ENCODE data around the gene KANK4.

Gene KANK4

GRCh38 chr1:62318756-62319544, at the start of gene KANK4:
TSS of gene KANK4 (minus strand) at chr1:62319434. CDS start at chr1:62281564, 37,870 bp downstream.
- no peak for DNase-seq (ENCODE audit: low read depth)

- DNase-seq (ENCODE audit: low read depth) = no peak
These were observed 49.8 kb upstream of the KANK4 start for GRCh38 chr1:62368989-62369388.

- no peak for DNase-seq (ENCODE audit: low read depth)
These were observed 47.8 kb upstream of the KANK4 start for GRCh38 chr1:62367005-62367557.

GRCh38 chr1:62364721-62365120, 45.5 kb upstream of the KANK4 start:
- no peak for DNase-seq (ENCODE audit: low read depth)

GRCh38 chr1:62362926-62363325, 43.7 kb upstream of the KANK4 start:
- no peak for DNase-seq (ENCODE audit: low read depth)

GRCh38 chr1:62362061-62362917, 43.1 kb upstream of the KANK4 start:
- DNase-seq (ENCODE audit: low read depth) = no peak

GRCh38 chr1:62361431-62361830, 42.2 kb upstream of the KANK4 start:
- no peak for DNase-seq (ENCODE audit: low read depth)

- DNase-seq (ENCODE audit: low read depth) = no peak
These were observed 39.6 kb upstream of the KANK4 start for GRCh38 chr1:62358665-62359373.

- no peak for DNase-seq (ENCODE audit: low read depth)
These were observed 38.7 kb upstream of the KANK4 start for GRCh38 chr1:62357916-62358315.

- no peak for DNase-seq (ENCODE audit: low read depth)
These were observed 37.1 kb upstream of the KANK4 start for GRCh38 chr1:62356257-62356835.

GRCh38 chr1:62355095-62355494, 35.9 kb upstream of the KANK4 start:
- no peak for DNase-seq (ENCODE audit: low read depth)

GRCh38 chr1:62353853-62354252, 34.6 kb upstream of the KANK4 start:
- DNase-seq (ENCODE audit: low read depth) = no peak

- no peak for DNase-seq (ENCODE audit: low read depth)
These were observed 33.2 kb upstream of the KANK4 start for GRCh38 chr1:62352387-62352786.

- no peak for DNase-seq (ENCODE audit: low read depth)
These were observed 30.4 kb upstream of the KANK4 start for GRCh38 chr1:62349470-62350233.

- DNase-seq (ENCODE audit: low read depth) = no peak
These were observed 27.7 kb upstream of the KANK4 start for GRCh38 chr1:62346886-62347285.

GRCh38 chr1:62343911-62344310, 24.7 kb upstream of the KANK4 start:
- no peak for DNase-seq (ENCODE audit: low read depth)

GRCh38 chr1:62342270-62342669, 23.0 kb upstream of the KANK4 start:
- no peak for DNase-seq (ENCODE audit: low read depth)

GRCh38 chr1:62341615-62342014, 22.4 kb upstream of the KANK4 start:
- no peak for DNase-seq (ENCODE audit: low read depth)

GRCh38 chr1:62341089-62341488, 21.9 kb upstream of the KANK4 start:
- no peak for DNase-seq (ENCODE audit: low read depth)

GRCh38 chr1:62337706-62338631, 18.7 kb upstream of the KANK4 start:
- DNase-seq (ENCODE audit: low read depth) = no peak

Measured in activated T-cell treated with anti-CD3 and anti-CD28 coated beads for 24 hours (primary cell).